ENCODE data around the gene REEP6. TPM values are rescaled to one million over a fixed set of nuclear protein-coding genes. Genes with fewer than 3 reads are reported as not detected.

The REEP6 gene
- total RNA-seq, 1 donor from 2014 or later: 4.8 TPM

- no peaks in the 10 kb centered on the region for H3K36me3 ChIP-seq
- TF ChIP-seq CTCF (IDR thresholded peaks at IDR 0.05) (no peak), EZH2 (IDR thresholded peaks at IDR 0.05) (no peak), EZH2phosphoT487 (IDR thresholded peaks at IDR 0.05) (no peak)
- peaks cover 38% of the 10 kb centered on the region for H3F3A ChIP-seq (ENCODE audit: low read depth)
- H3K27me3 ChIP-seq: peaks cover 69% of the 10 kb centered on the region
- peaks cover 13% of the 10 kb centered on the region for H3K4me1 ChIP-seq
- H3K4me2 ChIP-seq: no peak overlapping the region
- no peak overlapping the region for H3K27ac ChIP-seq
- H3K27ac Mint-ChIP-seq: no peak overlapping the region
- H3K9me3 Mint-ChIP-seq: no peaks in the 10 kb centered on the region
- peaks cover 3% of the 10 kb centered on the region for H4K20me1 ChIP-seq (ENCODE audit: low read depth)
- no peak overlapping the region for H3K4me3 ChIP-seq
- peaks cover 15% of the 10 kb centered on the region for H3K4me1 Mint-ChIP-seq
- H3K27me3 Mint-ChIP-seq (ENCODE audit: insufficient read depth, low read depth): peaks cover 26% of the 10 kb centered on the region
- no peaks in the 10 kb centered on the region for H3K9me3 ChIP-seq (ENCODE audit: low read depth)
- no peaks in the 10 kb centered on the region for H3K79me2 ChIP-seq (ENCODE audit: low read depth)
- peak overlapping the region; percentile 5 for H3K4me3 Mint-ChIP-seq
- H3K36me3 Mint-ChIP-seq: no peaks in the 10 kb centered on the region
- DNase-seq (ENCODE audit: low spot score): no peak
- H3K9ac ChIP-seq: no peak overlapping the region
- H2AFZ ChIP-seq (replicated peaks): no peak overlapping the region
These were observed 20.6 kb downstream of the REEP6 start for GRCh38 chr19:1511318-1512317.

- Histone ChIP-seq H3K4me3 (peak within 1 kb of the TSS; percentile 37), H3K27ac (no peak within 1 kb of the TSS), H3K4me1 (peaks cover 13% of the 10 kb centered on the region), H3K9ac (no peak within 1 kb of the TSS), H3K27me3 (peaks cover 81% of the 10 kb centered on the region), H3F3A (ENCODE audit: low read depth) (peaks cover 36% of the 10 kb centered on the region), H3K4me2 (peak within 1 kb of the TSS; percentile 70), H3K79me2 (ENCODE audit: low read depth) (no peaks in the 10 kb centered on the region), H2AFZ (replicated peaks) (no peak within 1 kb of the TSS), H3K36me3 (no peaks in the 10 kb centered on the region), H4K20me1 (ENCODE audit: low read depth) (peaks cover 3% of the 10 kb centered on the region), H3K9me3 (ENCODE audit: low read depth) (no peaks in the 10 kb centered on the region)
- Mint-ChIP-seq H3K36me3 (no peaks in the 10 kb centered on the region), H3K9me3 (no peaks in the 10 kb centered on the region), H3K27ac (no peak within 1 kb of the TSS), H3K27me3 (ENCODE audit: insufficient read depth, low read depth) (peaks cover 30% of the 10 kb centered on the region), H3K4me1 (peaks cover 11% of the 10 kb centered on the region), H3K4me3 (peak within 1 kb of the TSS; percentile 48)
- TF ChIP-seq CTCF (IDR thresholded peaks at IDR 0.05): no peak
- TF ChIP-seq EZH2phosphoT487 (IDR thresholded peaks at IDR 0.05): peak; percentile 61
- peak; percentile 72 for TF ChIP-seq EZH2 (IDR thresholded peaks at IDR 0.05)
- peak; percentile 45 for DNase-seq (ENCODE audit: low spot score)
These were observed 21.9 kb downstream of the REEP6 start, which contains the start of gene ADAMTSL5 for GRCh38 chr19:1512671-1513498. Gene ADAMTSL5 (minus strand): TSS chr19:1513019. CDS start chr19:1510943, 2,076 bp downstream.

- H3K9ac ChIP-seq: no peak overlapping the region
- peak overlapping the region; percentile 70 for H3K4me2 ChIP-seq
- TF ChIP-seq EZH2phosphoT487 (IDR thresholded peaks at IDR 0.05) (peak; percentile 11), CTCF (IDR thresholded peaks at IDR 0.05) (peak; percentile 61), EZH2 (IDR thresholded peaks at IDR 0.05) (no peak)
- H3K27ac Mint-ChIP-seq: no peak overlapping the region
- H3K4me1 Mint-ChIP-seq: peaks cover 9% of the 10 kb centered on the region
- peaks cover 35% of the 10 kb centered on the region for H3K27me3 Mint-ChIP-seq (ENCODE audit: insufficient read depth, low read depth)
- H3K79me2 ChIP-seq (ENCODE audit: low read depth): no peaks in the 10 kb centered on the region
- DNase-seq (ENCODE audit: low spot score): peak; percentile 57
- H3K4me3 Mint-ChIP-seq: no peak overlapping the region
- H4K20me1 ChIP-seq (ENCODE audit: low read depth): peaks cover 3% of the 10 kb centered on the region
- peaks cover 89% of the 10 kb centered on the region for H3K27me3 ChIP-seq
- no peaks in the 10 kb centered on the region for H3K36me3 Mint-ChIP-seq
- no peak overlapping the region for H3K27ac ChIP-seq
- no peak overlapping the region for H2AFZ ChIP-seq (replicated peaks)
- peak overlapping the region; percentile 37 for H3K4me3 ChIP-seq
- no peaks in the 10 kb centered on the region for H3K36me3 ChIP-seq
- no peaks in the 10 kb centered on the region for H3K9me3 ChIP-seq (ENCODE audit: low read depth)
- no peaks in the 10 kb centered on the region for H3K9me3 Mint-ChIP-seq
- peaks cover 30% of the 10 kb centered on the region for H3F3A ChIP-seq (ENCODE audit: low read depth)
- H3K4me1 ChIP-seq: peaks cover 13% of the 10 kb centered on the region
These were observed 22.7 kb downstream of the REEP6 start for GRCh38 chr19:1513499-1514294.
